GM19328 (cell line): ENCODE data around the gene BCAS3.
"Not testable (repeated sequence)": the region's sequence is repeated elsewhere in the genome, so short reads cannot be mapped to it uniquely, and the experiment has no call there.

Experiments
- ATAC-seq: cut with Tn5 transposase; IDR thresholded peaks from one replicate; pipeline ENCODE4 v1.9.1; 2021; ENCODE audit warnings: mild to moderate bottlenecking, moderate library complexity; ENCODE audit not compliant: unreplicated experiment

The BCAS3 gene

DNA sequence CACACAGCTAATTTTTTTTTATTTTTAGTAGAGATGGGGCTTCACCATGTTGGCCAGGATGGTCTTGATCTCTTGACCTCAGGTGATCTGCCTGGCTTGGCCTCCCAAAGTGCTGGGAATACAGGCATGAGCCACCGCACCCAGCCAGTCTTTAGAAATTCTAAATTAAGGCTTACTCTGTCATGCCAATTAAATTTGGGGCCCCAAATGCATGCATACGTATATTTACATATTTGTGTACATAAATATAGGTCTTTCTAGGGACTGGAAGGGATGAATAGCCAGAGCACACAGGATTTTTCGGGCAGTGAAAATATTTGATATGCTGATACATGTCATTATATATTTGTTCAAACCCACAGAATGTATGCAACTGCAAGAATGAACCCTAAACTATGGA is 105.1 kb downstream of the BCAS3 start:
- no peak for ATAC-seq

DNA sequence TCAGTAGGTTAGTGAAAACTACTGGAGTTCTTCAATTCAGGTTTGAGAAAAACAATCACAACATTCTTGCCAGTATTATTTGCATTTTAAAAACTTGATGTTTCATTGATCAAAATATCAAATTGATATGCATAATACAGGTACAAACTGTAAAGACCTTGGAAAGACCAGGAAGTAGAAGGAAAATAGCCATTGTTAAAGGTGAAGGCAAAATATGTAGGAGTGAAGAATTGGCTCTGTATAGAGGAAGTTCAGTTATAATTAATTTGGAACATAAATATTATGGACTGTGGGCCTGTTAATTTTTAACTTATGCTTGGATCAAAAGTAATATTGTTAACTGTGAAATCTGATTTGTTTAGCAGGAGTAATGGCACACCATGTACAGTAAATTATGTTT is 112.6 kb downstream of the BCAS3 start:
- ATAC-seq = no peak

DNA sequence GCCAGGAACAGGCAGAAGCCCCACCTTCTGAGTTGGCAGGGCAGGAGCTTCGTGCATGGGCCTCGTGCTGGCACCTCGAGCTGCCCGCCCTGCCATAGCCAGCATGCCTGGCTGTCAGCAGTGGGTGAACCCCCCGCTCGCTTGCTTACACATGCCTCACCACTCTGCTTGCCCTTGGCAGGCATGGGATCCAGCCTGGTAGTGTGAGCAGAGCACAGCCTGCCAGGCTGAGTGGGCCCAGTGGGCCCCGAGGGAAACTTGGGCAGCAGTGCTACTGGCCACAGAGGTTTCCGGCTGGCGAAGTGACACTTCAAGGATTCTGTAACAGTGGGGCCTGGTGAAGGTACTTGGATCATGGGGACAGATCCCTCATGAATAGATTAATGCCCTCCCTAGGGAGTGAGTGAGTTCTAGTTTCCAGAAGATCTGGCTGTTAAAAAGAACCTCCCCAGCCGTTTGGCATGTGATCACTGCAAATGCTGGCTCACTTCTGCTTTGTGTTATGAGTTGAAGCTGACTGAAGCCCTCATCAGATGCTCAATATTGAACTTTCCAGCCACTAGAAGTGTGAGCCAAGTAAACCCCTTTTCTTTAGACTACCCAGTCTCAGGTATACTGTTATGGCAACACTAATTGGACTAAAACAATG is 114.7 kb downstream of the BCAS3 start:
- ATAC-seq = no peak

- no peak for ATAC-seq
Observed at GRCh38 chr17:60798576-60798975, 120.9 kb downstream of the BCAS3 start.

DNA sequence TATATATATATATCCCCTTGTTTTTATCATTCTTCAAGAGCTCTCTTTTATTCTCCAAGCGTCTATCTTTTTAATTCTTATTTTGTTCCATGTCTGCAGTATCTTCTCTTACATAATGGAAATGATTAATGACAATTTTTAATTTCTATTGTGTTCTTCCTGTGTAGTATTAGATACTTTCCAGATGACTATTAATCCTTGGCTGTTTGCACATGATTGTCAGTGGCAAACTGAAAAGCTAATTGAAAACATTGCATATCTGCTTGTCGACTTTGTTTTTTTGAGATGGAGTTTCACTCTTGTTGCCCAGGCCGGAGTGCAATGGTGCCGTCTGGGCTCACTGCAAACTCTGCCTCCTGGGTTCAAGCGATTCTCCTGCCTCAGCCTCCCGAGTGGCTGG is 124.7 kb downstream of the BCAS3 start:
- ATAC-seq = no peak

DNA sequence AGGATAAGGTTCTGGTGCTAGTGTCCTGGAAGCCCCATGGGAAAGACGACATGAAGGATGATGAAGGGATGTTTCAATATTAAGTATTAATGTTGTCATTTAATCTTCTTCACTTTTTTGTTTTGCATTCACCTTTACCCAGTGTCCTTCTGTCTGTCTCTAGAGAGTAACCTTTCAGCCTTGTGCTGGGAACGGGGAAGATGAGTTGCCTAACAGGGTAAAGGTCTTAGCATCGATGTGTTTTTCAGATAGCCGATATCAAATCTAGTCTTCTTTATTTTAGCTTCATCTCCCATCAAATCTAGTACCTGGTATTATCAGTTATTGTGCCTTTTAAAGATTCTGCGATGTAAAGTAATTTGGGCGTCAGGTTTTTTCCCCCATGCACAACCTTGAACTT is 125.4 kb downstream of the BCAS3 start:
- no peak for ATAC-seq

GRCh38 chr17:60804831-60805230 is 127.2 kb downstream of the BCAS3 start:
- no peak for ATAC-seq

- no peak for ATAC-seq
Observed at GRCh38 chr17:60809421-60809820, 131.8 kb downstream of the BCAS3 start.

- ATAC-seq = not testable (repeated sequence)
Observed at GRCh38 chr17:60814941-60815340, 137.3 kb downstream of the BCAS3 start.

DNA sequence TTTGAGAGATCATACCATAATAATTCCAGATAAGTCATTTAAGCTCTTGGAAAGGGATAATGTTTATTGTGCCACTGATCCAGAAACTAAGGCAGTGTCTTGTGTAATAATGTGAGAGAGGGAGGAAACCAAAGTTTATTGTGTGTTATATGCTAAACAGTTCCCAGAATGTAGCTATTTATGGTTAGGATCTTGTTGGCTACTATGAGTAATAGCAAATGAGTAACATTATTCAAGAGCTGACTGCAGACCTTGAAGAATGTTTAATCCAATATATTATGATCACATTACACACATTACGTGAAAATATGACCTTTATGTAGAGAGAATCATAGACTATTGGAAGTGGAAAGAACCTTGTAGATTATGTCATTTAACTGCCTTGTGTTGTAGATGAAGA is 139.5 kb downstream of the BCAS3 start:
- no peak for ATAC-seq

GRCh38 chr17:60819447-60820130 is 141.9 kb downstream of the BCAS3 start:
- ATAC-seq = no peak

GRCh38 chr17:60823515-60823914 is 145.9 kb downstream of the BCAS3 start:
- no peak for ATAC-seq

DNA sequence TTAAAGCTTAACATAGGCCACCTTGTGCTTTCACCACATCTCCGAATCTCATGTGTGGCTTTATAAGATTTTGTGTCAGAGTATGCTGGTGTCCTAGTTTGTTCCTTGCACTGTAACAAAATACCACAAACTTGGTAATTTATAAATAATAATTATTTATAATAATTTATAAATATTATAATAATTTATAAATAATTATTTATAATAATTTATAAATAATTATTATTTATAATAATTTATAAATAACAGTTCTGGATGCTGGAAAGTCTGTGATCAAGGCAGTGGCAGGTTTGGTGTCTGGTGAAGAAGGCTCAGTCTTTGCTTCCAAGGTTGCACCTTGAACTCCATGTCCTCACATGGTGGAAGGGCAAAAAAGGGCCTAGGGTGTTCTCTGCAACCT is 147.7 kb downstream of the BCAS3 start:
- no peak for ATAC-seq

DNA sequence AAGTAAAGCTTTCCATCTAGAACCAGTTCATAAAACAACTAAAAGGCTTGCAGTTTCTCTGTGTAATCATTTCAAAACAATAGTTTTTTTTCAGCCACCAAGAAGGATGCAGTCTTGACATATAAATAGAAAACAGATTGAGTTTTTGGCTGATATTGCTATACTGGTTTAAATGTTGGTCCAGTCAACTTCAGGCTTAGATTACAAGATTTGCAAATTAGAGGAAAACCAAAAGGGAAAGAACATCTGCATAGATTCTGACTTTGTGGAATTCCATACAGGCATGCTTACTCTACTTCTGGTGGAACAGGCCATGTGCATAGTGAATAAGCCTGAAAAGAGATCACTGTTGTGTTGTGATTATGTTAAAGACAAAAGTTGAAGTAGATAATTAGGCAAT is 150.3 kb downstream of the BCAS3 start:
- no peak for ATAC-seq

- ATAC-seq = no peak
Observed at GRCh38 chr17:60832151-60832585, 154.5 kb downstream of the BCAS3 start.

- ATAC-seq = no peak
Observed at GRCh38 chr17:60832631-60833030, 155.0 kb downstream of the BCAS3 start.

DNA sequence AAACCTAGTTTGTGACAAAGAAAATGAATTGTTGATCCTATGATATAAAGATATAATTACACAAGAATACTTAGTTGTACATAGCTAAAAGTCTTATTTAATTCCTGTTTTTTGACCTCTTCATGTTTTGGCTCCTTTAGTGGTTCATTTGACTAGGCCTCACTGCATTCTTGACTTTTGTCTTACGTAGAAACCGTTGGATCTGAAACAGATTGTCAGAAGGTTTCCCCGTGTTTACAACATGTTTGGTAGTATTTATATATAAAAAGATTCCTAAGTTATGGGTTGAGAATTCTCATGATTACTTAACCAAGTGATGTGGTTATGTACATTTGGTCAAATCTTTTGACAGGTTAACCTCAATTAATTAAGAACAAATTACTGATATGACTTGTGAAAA is 162.8 kb downstream of the BCAS3 start:
- ATAC-seq = no peak

GRCh38 chr17:60845012-60845411 is 167.4 kb downstream of the BCAS3 start:
- ATAC-seq = no peak

DNA sequence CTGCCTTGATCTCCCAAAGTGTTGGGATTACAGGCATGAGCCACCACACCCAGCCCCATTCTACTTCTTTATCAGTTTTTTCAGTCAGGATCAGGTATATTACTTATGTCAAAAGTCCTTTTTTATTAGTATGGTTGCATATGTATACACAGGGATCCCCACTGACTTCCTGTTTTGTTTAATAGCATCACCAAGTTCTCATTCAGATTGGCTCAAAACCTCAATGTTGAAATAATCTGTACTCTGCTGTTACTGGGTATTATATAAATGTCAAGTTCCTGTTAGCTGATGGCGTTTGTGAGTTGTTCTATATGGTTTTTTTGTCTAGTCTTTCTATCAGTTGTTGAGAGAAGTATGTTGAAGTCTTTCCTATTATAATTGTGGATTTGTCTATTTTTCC is 168.5 kb downstream of the BCAS3 start:
- no peak for ATAC-seq

DNA sequence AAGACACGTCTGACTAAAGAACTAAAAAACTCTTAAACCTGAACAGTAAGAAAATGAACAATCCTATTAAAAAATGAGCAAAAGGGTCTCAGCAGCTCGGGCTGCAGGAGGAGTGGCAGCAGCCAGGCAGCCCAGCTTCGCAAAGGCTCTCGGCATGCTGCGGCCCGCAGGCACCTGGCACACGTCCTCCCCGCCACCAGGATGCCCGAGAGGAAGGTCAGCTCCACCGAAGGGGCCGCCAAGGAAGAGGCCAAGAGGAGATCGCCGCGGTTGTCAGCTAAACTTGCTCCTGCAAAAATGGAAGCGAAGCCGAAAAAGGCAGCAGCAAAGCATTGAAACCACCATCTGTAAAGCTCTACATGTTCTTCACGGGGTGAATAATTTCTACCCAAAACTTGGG is 173.5 kb downstream of the BCAS3 start:
- no peak for ATAC-seq

- no peak for ATAC-seq
Observed at GRCh38 chr17:60857556-60858080, 180.0 kb downstream of the BCAS3 start.

GRCh38 chr17:60862482-60862881 is 184.8 kb downstream of the BCAS3 start:
- no peak for ATAC-seq
